ENCODE results near the gene SLC43A1.
A peak's percentile ranks its signal among the peaks of the same experiment; 100 is the strongest.
"Not testable (repeated sequence)": the region's sequence is repeated elsewhere in the genome, so short reads cannot be mapped to it uniquely, and the experiment has no call there.

SLC43A1 gene

GRCh38 chr11:57544566-57544965 is 29.1 kb upstream of the SLC43A1 start:
- no peak overlapping the region for H3K4me3 ChIP-seq (ENCODE audit: low read length)
- H3K36me3 ChIP-seq (ENCODE audit: insufficient read depth, low read depth, low read length): peaks cover 1% of the 10 kb centered on the region; the same call in 1 of the 2 replicates
- no peaks in the 10 kb centered on the region for H3K9me3 ChIP-seq (ENCODE audit: insufficient read depth, low read depth, low read length)
- no peak overlapping the region for H3K27ac ChIP-seq (ENCODE audit: low read length)
- no peak overlapping the region for H3K9ac ChIP-seq (ENCODE audit: low read depth, low read length)
- peaks cover 10% of the 10 kb centered on the region; the same call in 1 of the 2 replicates for H3K4me1 ChIP-seq (ENCODE audit: insufficient read depth, low read length)
- H3K27me3 ChIP-seq (ENCODE audit: insufficient read depth, low read length): no peaks in the 10 kb centered on the region; the same call in 1 of the 2 replicates

- no peaks in the 10 kb centered on the region for H3K9me3 ChIP-seq (ENCODE audit: insufficient read depth, low read depth, low read length)
- H3K27me3 ChIP-seq (ENCODE audit: insufficient read depth, low read length): no peaks in the 10 kb centered on the region; the same call in 1 of the 2 replicates
- no peaks in the 10 kb centered on the region for H3K36me3 ChIP-seq (ENCODE audit: insufficient read depth, low read depth, low read length)
- H3K4me3 ChIP-seq (ENCODE audit: low read length): no peak overlapping the region
- peak overlapping the region; percentile 20; the same call in 1 of the 2 replicates for H3K9ac ChIP-seq (ENCODE audit: low read depth, low read length)
- H3K4me1 ChIP-seq (ENCODE audit: insufficient read depth, low read length): peaks cover 10% of the 10 kb centered on the region; the same call in 1 of the 2 replicates
- H3K27ac ChIP-seq (ENCODE audit: low read length): no peak overlapping the region
These were observed 28.1 kb upstream of the SLC43A1 start for GRCh38 chr11:57543593-57543992.

- H3K36me3 ChIP-seq (ENCODE audit: insufficient read depth, low read depth, low read length): no peaks in the 10 kb centered on the region
- no peak overlapping the region for H3K9ac ChIP-seq (ENCODE audit: low read depth, low read length)
- no peak overlapping the region for H3K4me3 ChIP-seq (ENCODE audit: low read length)
- no peaks in the 10 kb centered on the region for H3K9me3 ChIP-seq (ENCODE audit: insufficient read depth, low read depth, low read length)
- H3K27me3 ChIP-seq (ENCODE audit: insufficient read depth, low read length): no peaks in the 10 kb centered on the region; the same call in 1 of the 2 replicates
- peaks cover 10% of the 10 kb centered on the region; the same call in 1 of the 2 replicates for H3K4me1 ChIP-seq (ENCODE audit: insufficient read depth, low read length)
- no peak overlapping the region for H3K27ac ChIP-seq (ENCODE audit: low read length)
These were observed 27.1 kb upstream of the SLC43A1 start for GRCh38 chr11:57542582-57542981.

- H3K9ac ChIP-seq (ENCODE audit: low read depth, low read length): no peak overlapping the region
- H3K27ac ChIP-seq (ENCODE audit: low read length): no peak overlapping the region
These were observed 25.7 kb upstream of the SLC43A1 start for GRCh38 chr11:57541169-57541568.

GRCh38 chr11:57539342-57539741 is 23.8 kb upstream of the SLC43A1 start:
- H3K4me1 ChIP-seq (ENCODE audit: insufficient read depth, low read length): peaks cover 12% of the 10 kb centered on the region; the same call in 1 of the 2 replicates
- H3K9me3 ChIP-seq (ENCODE audit: insufficient read depth, low read depth, low read length): no peaks in the 10 kb centered on the region
- H3K27me3 ChIP-seq (ENCODE audit: insufficient read depth, low read length): no peaks in the 10 kb centered on the region; the same call in 1 of the 2 replicates
- H3K4me3 ChIP-seq (ENCODE audit: low read length): no peak overlapping the region
- H3K9ac ChIP-seq (ENCODE audit: low read depth, low read length): no peak overlapping the region
- no peaks in the 10 kb centered on the region for H3K36me3 ChIP-seq (ENCODE audit: insufficient read depth, low read depth, low read length)
- no peak overlapping the region for H3K27ac ChIP-seq (ENCODE audit: low read length)

More at GRCh38 chr11:57541169-57541568, 25.7 kb upstream of the SLC43A1 start:
- Histone ChIP-seq H3K27me3 (ENCODE audit: insufficient read depth, low read length) (no peaks in the 10 kb centered on the region; the same call in 1 of the 2 replicates), H3K4me1 (ENCODE audit: insufficient read depth, low read length) (peaks cover 12% of the 10 kb centered on the region; the same call in 1 of the 2 replicates), H3K36me3 (ENCODE audit: insufficient read depth, low read depth, low read length) (no peaks in the 10 kb centered on the region), H3K9me3 (ENCODE audit: insufficient read depth, low read depth, low read length) (no peaks in the 10 kb centered on the region), H3K4me3 (ENCODE audit: low read length) (no peak overlapping the region)

GRCh38 chr11:57536947-57537619 is 21.6 kb upstream of the SLC43A1 start, which contains the start of gene SMTNL1:
TSS of gene SMTNL1 (plus strand) at chr11:57537595. CDS start at chr11:57542643, 5,048 bp downstream.
- no peak within 1 kb of the TSS for H3K9ac ChIP-seq (ENCODE audit: low read depth, low read length)
- peaks cover 2% of the 10 kb centered on the region; the same call in 1 of the 2 replicates for H3K4me1 ChIP-seq (ENCODE audit: insufficient read depth, low read length)
- no peaks in the 10 kb centered on the region for H3K27me3 ChIP-seq (ENCODE audit: insufficient read depth, low read length)
- H3K9me3 ChIP-seq (ENCODE audit: insufficient read depth, low read depth, low read length): no peaks in the 10 kb centered on the region
- no peak within 1 kb of the TSS for H3K27ac ChIP-seq (ENCODE audit: low read length)
- no peaks in the 10 kb centered on the region for H3K36me3 ChIP-seq (ENCODE audit: insufficient read depth, low read depth, low read length)
- H3K4me3 ChIP-seq (ENCODE audit: low read length): no peak within 1 kb of the TSS

GRCh38 chr11:57534449-57534848 is 18.9 kb upstream of the SLC43A1 start:
- H3K27me3 ChIP-seq (ENCODE audit: insufficient read depth, low read length); H3K4me3 ChIP-seq (ENCODE audit: low read length); H3K4me1 ChIP-seq (ENCODE audit: insufficient read depth, low read length); H3K9me3 ChIP-seq (ENCODE audit: insufficient read depth, low read depth, low read length); H3K9ac ChIP-seq (ENCODE audit: low read depth, low read length); H3K36me3 ChIP-seq (ENCODE audit: insufficient read depth, low read depth, low read length); H3K27ac ChIP-seq (ENCODE audit: low read length): not testable (repeated sequence)

GRCh38 chr11:57530596-57531507 is 15.3 kb upstream of the SLC43A1 start, which contains the start of gene TIMM10:
TSS of gene TIMM10 (minus strand) at chr11:57530754. CDS start at chr11:57530189, 565 bp downstream.
- Histone ChIP-seq H3K27ac (ENCODE audit: low read length) (peak within 1 kb of the TSS; percentile 29), H3K4me1 (ENCODE audit: insufficient read depth, low read length) (peaks cover 5% of the 10 kb centered on the region; the same call in 1 of the 2 replicates), H3K36me3 (ENCODE audit: insufficient read depth, low read depth, low read length) (peaks cover 16% of the 10 kb centered on the region), H3K4me3 (ENCODE audit: low read length) (peak within 1 kb of the TSS; percentile 93), H3K9ac (ENCODE audit: low read depth, low read length) (peak within 1 kb of the TSS; percentile 93), H3K27me3 (ENCODE audit: insufficient read depth, low read length) (no peaks in the 10 kb centered on the region), H3K9me3 (ENCODE audit: insufficient read depth, low read depth, low read length) (no peaks in the 10 kb centered on the region)

- no peaks in the 10 kb centered on the region for H3K9me3 ChIP-seq (ENCODE audit: insufficient read depth, low read depth, low read length)
These were observed 14.7 kb upstream of the SLC43A1 start for GRCh38 chr11:57530215-57530595.

GRCh38 chr11:57529012-57529411 is 13.5 kb upstream of the SLC43A1 start:
- Histone ChIP-seq H3K9ac (ENCODE audit: low read depth, low read length) (no peak overlapping the region), H3K9me3 (ENCODE audit: insufficient read depth, low read depth, low read length) (no peaks in the 10 kb centered on the region), H3K27me3 (ENCODE audit: insufficient read depth, low read length) (no peaks in the 10 kb centered on the region), H3K4me1 (ENCODE audit: insufficient read depth, low read length) (peaks cover 5% of the 10 kb centered on the region; the same call in 1 of the 2 replicates), H3K4me3 (ENCODE audit: low read length) (no peak overlapping the region), H3K27ac (ENCODE audit: low read length) (no peak overlapping the region), H3K36me3 (ENCODE audit: insufficient read depth, low read depth, low read length) (peaks cover 16% of the 10 kb centered on the region)

More at GRCh38 chr11:57530215-57530595, 14.7 kb upstream of the SLC43A1 start:
- peaks cover 16% of the 10 kb centered on the region for H3K36me3 ChIP-seq (ENCODE audit: insufficient read depth, low read depth, low read length)
- peaks cover 5% of the 10 kb centered on the region; the same call in 1 of the 2 replicates for H3K4me1 ChIP-seq (ENCODE audit: insufficient read depth, low read length)
- peak overlapping the region; percentile 93 for H3K9ac ChIP-seq (ENCODE audit: low read depth, low read length)
- H3K4me3 ChIP-seq (ENCODE audit: low read length): peak overlapping the region; percentile 93
- H3K27me3 ChIP-seq (ENCODE audit: insufficient read depth, low read length): no peaks in the 10 kb centered on the region
- H3K27ac ChIP-seq (ENCODE audit: low read length): no peak overlapping the region

- Histone ChIP-seq H3K27ac (ENCODE audit: low read length) (no peak overlapping the region), H3K9ac (ENCODE audit: low read depth, low read length) (peak overlapping the region; percentile 30; the same call in 1 of the 2 replicates), H3K36me3 (ENCODE audit: insufficient read depth, low read depth, low read length) (peaks cover 16% of the 10 kb centered on the region), H3K9me3 (ENCODE audit: insufficient read depth, low read depth, low read length) (no peaks in the 10 kb centered on the region), H3K4me3 (ENCODE audit: low read length) (no peak overlapping the region), H3K4me1 (ENCODE audit: insufficient read depth, low read length) (peaks cover 5% of the 10 kb centered on the region; the same call in 1 of the 2 replicates), H3K27me3 (ENCODE audit: insufficient read depth, low read length) (no peaks in the 10 kb centered on the region)
These were observed 11.6 kb upstream of the SLC43A1 start for GRCh38 chr11:57527056-57527631.
